ENCODE results near the gene AIPL1.

GRCh38 chr17:6461246-6461645 is 26.3 kb upstream of the AIPL1 start:
- no peak for TF ChIP-seq CTCF (IDR thresholded peaks at IDR 0.05; ENCODE audit: low read length)
- no peak for TF ChIP-seq EZH2phosphoT487 (IDR thresholded peaks at IDR 0.05; ENCODE audit: low read length)
